Activated CD4-positive, alpha-beta memory T cell treated with anti-CD3 and anti-CD28 coated beads, Interleukin-2, amount 10 ng/mL, durations not matched to agents 7 days and 5 days (primary cell): ENCODE data around the gene PRKCE. TPM values are rescaled to one million over a fixed set of nuclear protein-coding genes. Genes with fewer than 3 reads are reported as not detected.

ENCODE experiments used
- CTCF ChIA-PET: fragments of 350-600 bp; sonication (Branson Sonifier 250); formaldehyde crosslinking; loops from one replicate; lab custom pipeline; 2021; ENCODE audit warnings: antibody characterized with exemption, inconsistent platforms; lab: Charles Lee
- POLR2A ChIA-PET: fragments of 350-600 bp; sonication (Branson Sonifier 250); formaldehyde crosslinking; loops from one replicate; lab custom pipeline; 2021; ENCODE audit warnings: antibody characterized with exemption; lab: Charles Lee
- DNase-seq: peaks from one replicate; pipeline ENCODE4 v3.0.0-alpha.2; 2020
- H3K27ac Mint-ChIP-seq: one replicate; pipeline ENCODE4 v1.8.0; 2021; ENCODE audit warnings: mild to moderate bottlenecking, mixed read lengths
- H3K27me3 Mint-ChIP-seq: one replicate; pipeline ENCODE4 v1.8.0; 2021; ENCODE audit warnings: mixed read lengths
- H3K36me3 Mint-ChIP-seq: one replicate; pipeline ENCODE4 v1.8.0; 2021; ENCODE audit warnings: low read depth, mixed read lengths
- H3K4me1 Mint-ChIP-seq: one replicate; pipeline ENCODE4 v1.8.0; 2021; ENCODE audit warnings: mixed read lengths
- H3K4me3 Mint-ChIP-seq: one replicate; pipeline ENCODE4 v1.8.0; 2021; ENCODE audit warnings: mild to moderate bottlenecking, mixed read lengths
- H3K9me3 Mint-ChIP-seq: one replicate; pipeline ENCODE4 v1.8.0; 2021; ENCODE audit warnings: mixed read lengths
- total RNA-seq, 2 experiments: library from RNA; stranded (reverse); gene quantifications; one replicate each; pipeline ENCODE4 v1.2.3, GENCODE V29; 2021

The PRKCE gene
- total RNA-seq, 2 experiments from 2014 or later: 20.6 to 23.3 TPM

- H3K27ac Mint-ChIP-seq: no peak overlapping the region
- no peak overlapping the region for H3K4me3 Mint-ChIP-seq
- POLR2A ChIA-PET: no interaction called here
- H3K9me3 Mint-ChIP-seq: peaks cover 12% of the 10 kb centered on the region
- CTCF ChIA-PET: no interaction called here
- H3K36me3 Mint-ChIP-seq: peaks cover 15% of the 10 kb centered on the region
- DNase-seq: no peak
- H3K4me1 Mint-ChIP-seq: peaks cover 69% of the 10 kb centered on the region
- peaks cover 45% of the 10 kb centered on the region for H3K27me3 Mint-ChIP-seq
These were observed 575.1 kb downstream of the PRKCE start for GRCh38 chr2:46226620-46227019.

- no peak overlapping the region for H3K27ac Mint-ChIP-seq
- ChIA-PET CTCF (no interaction called here), POLR2A (interaction anchor here (0.8 kb wide), 1 partner anchor 26 kb away, joined by 3 read pairs; no protein-coding TSS in a partner anchor)
- peaks cover 12% of the 10 kb centered on the region for H3K9me3 Mint-ChIP-seq
- no peak for DNase-seq
- H3K36me3 Mint-ChIP-seq: peaks cover 15% of the 10 kb centered on the region
- peaks cover 42% of the 10 kb centered on the region for H3K27me3 Mint-ChIP-seq
- H3K4me3 Mint-ChIP-seq: no peak overlapping the region
- peaks cover 72% of the 10 kb centered on the region for H3K4me1 Mint-ChIP-seq
These were observed 575.5 kb downstream of the PRKCE start for GRCh38 chr2:46227022-46227421.

GRCh38 chr2:46227674-46228289, 576.3 kb downstream of the PRKCE start:
- Mint-ChIP-seq H3K27ac (no peak overlapping the region), H3K4me1 (peaks cover 70% of the 10 kb centered on the region), H3K4me3 (no peak overlapping the region), H3K36me3 (peaks cover 13% of the 10 kb centered on the region), H3K27me3 (peaks cover 37% of the 10 kb centered on the region), H3K9me3 (peaks cover 9% of the 10 kb centered on the region)
- POLR2A ChIA-PET: interaction anchor here (0.8 kb wide), 1 partner anchor 27 kb away, joined by 3 read pairs; no protein-coding TSS in a partner anchor
- CTCF ChIA-PET: no interaction called here
- no peak for DNase-seq

- Mint-ChIP-seq H3K4me3 (peak overlapping the region; percentile 25), H3K9me3 (no peaks in the 10 kb centered on the region), H3K4me1 (peaks cover 54% of the 10 kb centered on the region), H3K27ac (peak overlapping the region; percentile 94), H3K36me3 (peaks cover 7% of the 10 kb centered on the region), H3K27me3 (peaks cover 27% of the 10 kb centered on the region)
- DNase-seq: peak; percentile 66
- ChIA-PET POLR2A (interaction anchor here (0.8 to 3.4 kb wide), 8 partner anchors 10 to 579 kb away, joined by 3 to 29 read pairs (median 4); partner anchors contain the start of gene EPAS1), CTCF (interaction anchor here (1.1 to 1.6 kb wide), 7 partner anchors 9 to 162 kb away, joined by 3 to 7 read pairs (median 4); no protein-coding TSS in a partner anchor)
These were observed 577.9 kb downstream of the PRKCE start for GRCh38 chr2:46229134-46230063.

GRCh38 chr2:46230115-46230571, 578.7 kb downstream of the PRKCE start:
- Mint-ChIP-seq H3K27me3 (peaks cover 25% of the 10 kb centered on the region), H3K4me3 (peak overlapping the region; percentile 25), H3K36me3 (peaks cover 2% of the 10 kb centered on the region), H3K4me1 (peaks cover 47% of the 10 kb centered on the region), H3K9me3 (no peaks in the 10 kb centered on the region), H3K27ac (peak overlapping the region; percentile 94)
- peak; percentile 50 for DNase-seq
- ChIA-PET CTCF (interaction anchor here (1.1 to 1.6 kb wide), 6 partner anchors 8 to 162 kb away, joined by 3 to 7 read pairs (median 4); no protein-coding TSS in a partner anchor), POLR2A (interaction anchor here (1.1 to 3.4 kb wide), 4 partner anchors 9 to 67 kb away, joined by 3 to 29 read pairs (median 4); partner anchors contain the start of gene EPAS1)

- peaks cover 45% of the 10 kb centered on the region for H3K4me1 Mint-ChIP-seq
- ChIA-PET CTCF (interaction anchor here (0.8 to 1.3 kb wide), 2 partner anchors 7 to 135 kb away, joined by 3 to 4 read pairs; no protein-coding TSS in a partner anchor), POLR2A (interaction anchor here (1.3 to 3.4 kb wide), 3 partner anchors 9 to 63 kb away, joined by 4 to 29 read pairs (median 4); no protein-coding TSS in a partner anchor)
- DNase-seq: no peak
- no peak overlapping the region for H3K4me3 Mint-ChIP-seq
- no peaks in the 10 kb centered on the region for H3K36me3 Mint-ChIP-seq
- H3K27me3 Mint-ChIP-seq: peaks cover 22% of the 10 kb centered on the region
- H3K9me3 Mint-ChIP-seq: no peaks in the 10 kb centered on the region
- no peak overlapping the region for H3K27ac Mint-ChIP-seq
These were observed 579.4 kb downstream of the PRKCE start for GRCh38 chr2:46230677-46231425.

- H3K4me1 Mint-ChIP-seq: peaks cover 51% of the 10 kb centered on the region
- CTCF ChIA-PET: interaction anchor here (0.8 kb wide), 1 partner anchor 134 kb away, joined by 3 read pairs; no protein-coding TSS in a partner anchor
- no peaks in the 10 kb centered on the region for H3K9me3 Mint-ChIP-seq
- DNase-seq: no peak
- no peak overlapping the region for H3K4me3 Mint-ChIP-seq
- no peaks in the 10 kb centered on the region for H3K36me3 Mint-ChIP-seq
- no peak overlapping the region for H3K27ac Mint-ChIP-seq
- H3K27me3 Mint-ChIP-seq: peaks cover 13% of the 10 kb centered on the region
- POLR2A ChIA-PET: interaction anchor here (3.4 kb wide), 1 partner anchor 8 kb away, joined by 29 read pairs; no protein-coding TSS in a partner anchor
These were observed 580.2 kb downstream of the PRKCE start for GRCh38 chr2:46231721-46232120.

- no peak overlapping the region for H3K27ac Mint-ChIP-seq
- H3K9me3 Mint-ChIP-seq: no peaks in the 10 kb centered on the region
- no peak for DNase-seq
- POLR2A ChIA-PET: no interaction called here
- peaks cover 60% of the 10 kb centered on the region for H3K4me1 Mint-ChIP-seq
- H3K36me3 Mint-ChIP-seq: peaks cover 2% of the 10 kb centered on the region
- CTCF ChIA-PET: no interaction called here
- no peak overlapping the region for H3K4me3 Mint-ChIP-seq
- peaks cover 9% of the 10 kb centered on the region for H3K27me3 Mint-ChIP-seq
These were observed 581.4 kb downstream of the PRKCE start for GRCh38 chr2:46232860-46233259.

- Mint-ChIP-seq H3K27ac (no peak overlapping the region), H3K27me3 (peaks cover 3% of the 10 kb centered on the region), H3K4me3 (no peak overlapping the region), H3K36me3 (peaks cover 7% of the 10 kb centered on the region), H3K4me1 (peaks cover 58% of the 10 kb centered on the region), H3K9me3 (peaks cover 5% of the 10 kb centered on the region)
- ChIA-PET POLR2A (no interaction called here), CTCF (interaction anchor here (2.0 kb wide), 1 partner anchor 173 kb away, joined by 7 read pairs; no protein-coding TSS in a partner anchor)
- DNase-seq: peak; percentile 35
These were observed 584.8 kb downstream of the PRKCE start for GRCh38 chr2:46236006-46236875.

- ChIA-PET POLR2A (no interaction called here), CTCF (interaction anchor here (1.4 to 2.0 kb wide), 2 partner anchors 7 to 174 kb away, joined by 4 to 7 read pairs; no protein-coding TSS in a partner anchor)
- peaks cover 5% of the 10 kb centered on the region for H3K9me3 Mint-ChIP-seq
- H3K4me3 Mint-ChIP-seq: no peak overlapping the region
- no peak overlapping the region for H3K27ac Mint-ChIP-seq
- DNase-seq: no peak
- H3K27me3 Mint-ChIP-seq: no peaks in the 10 kb centered on the region
- peaks cover 7% of the 10 kb centered on the region for H3K36me3 Mint-ChIP-seq
- H3K4me1 Mint-ChIP-seq: peaks cover 56% of the 10 kb centered on the region
These were observed 585.7 kb downstream of the PRKCE start for GRCh38 chr2:46236876-46237859.
